Activated gamma-delta T cell treated with anti-CD3 and anti-CD28 coated beads, Interleukin-2, amount 50 U/mL, for 16 hours (primary cell): Measurements from ENCODE around the gene NEURL1.
"Not testable (repeated sequence)": the region's sequence is repeated elsewhere in the genome, so short reads cannot be mapped to it uniquely, and the experiment has no call there.

Experiments
- DNase-seq: peaks from one replicate; pipeline ENCODE4 v3.0.0-alpha.2; 2020; ENCODE audit warnings: low read depth

The NEURL1 gene

GRCh38 chr10:103584216-103585010 is 90.9 kb downstream of the NEURL1 start:
- peak; percentile 37 for DNase-seq

GRCh38 chr10:103585011-103585405 is 91.5 kb downstream of the NEURL1 start:
- no peak for DNase-seq

- DNase-seq, result no peak
Measured at GRCh38 chr10:103587073-103587472, 93.6 kb downstream of the NEURL1 start.

- DNase-seq, result no peak
Measured at GRCh38 chr10:103589074-103589630, 95.6 kb downstream of the NEURL1 start.

GRCh38 chr10:103590060-103590459 is 96.6 kb downstream of the NEURL1 start:
- DNase-seq, result no peak

GRCh38 chr10:103590744-103591291 is 97.3 kb downstream of the NEURL1 start:
- no peak for DNase-seq

GRCh38 chr10:103592186-103593021 is 98.9 kb downstream of the NEURL1 start:
- DNase-seq, result peak; percentile 20

- DNase-seq, result no peak
Measured at GRCh38 chr10:103593022-103593570, 99.6 kb downstream of the NEURL1 start.

GRCh38 chr10:103595933-103596726 is 102.6 kb downstream of the NEURL1 start:
- DNase-seq, result no peak

- DNase-seq, result no peak
Measured at GRCh38 chr10:103597003-103597402, 103.5 kb downstream of the NEURL1 start.

GRCh38 chr10:103598654-103599115 is 105.2 kb downstream of the NEURL1 start:
- no peak for DNase-seq

GRCh38 chr10:103599211-103599610 is 105.7 kb downstream of the NEURL1 start:
- no peak for DNase-seq

GRCh38 chr10:103599907-103600306 is 106.4 kb downstream of the NEURL1 start:
- no peak for DNase-seq

- DNase-seq, result no peak
Measured at GRCh38 chr10:103600325-103600724, 106.8 kb downstream of the NEURL1 start.

- DNase-seq, result no peak
Measured at GRCh38 chr10:103600956-103601569, 107.6 kb downstream of the NEURL1 start.

- DNase-seq, result no peak
Measured at GRCh38 chr10:103602028-103602851, 108.7 kb downstream of the NEURL1 start.

GRCh38 chr10:103602852-103603155 is 109.3 kb downstream of the NEURL1 start:
- no peak for DNase-seq

- no peak for DNase-seq
Measured at GRCh38 chr10:103603382-103603781, 109.9 kb downstream of the NEURL1 start.

- DNase-seq, result peak; percentile 15
Measured at GRCh38 chr10:103605359-103606096, 112.0 kb downstream of the NEURL1 start.

- not testable (repeated sequence) for DNase-seq
Measured at GRCh38 chr10:103606097-103606438, 112.6 kb downstream of the NEURL1 start.
